ENCODE data around the gene MRC2. TPM values are rescaled to one million over a fixed set of nuclear protein-coding genes. Genes with fewer than 3 reads are reported as not detected.

The MRC2 gene
- total and polyA plus RNA-seq, 9 of the 15 experiments (the other 6 are each of a cell fraction or from before 2014, with no cell fraction given): 0.28 to 11.5 (median 6.6) TPM

DNA sequence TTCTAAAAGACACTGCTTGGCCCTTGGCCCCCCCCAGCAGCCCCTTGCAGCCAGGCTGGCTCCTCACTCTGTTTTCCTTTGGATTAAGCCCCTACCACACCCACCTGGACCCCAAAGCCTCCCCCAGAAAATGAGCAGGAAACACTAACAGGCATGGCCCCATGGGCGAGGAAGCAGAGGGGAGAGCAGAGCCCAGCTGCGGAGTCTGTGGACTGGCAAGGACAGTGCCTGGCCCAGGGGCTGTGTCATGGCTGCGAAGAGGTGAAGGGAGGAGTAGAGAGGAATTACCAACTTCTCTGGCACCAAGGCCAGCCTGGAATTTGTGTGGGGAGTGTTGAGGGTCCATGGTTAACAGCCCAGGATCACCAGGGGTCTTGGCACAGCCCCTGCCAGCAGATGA is 47.4 kb downstream of the MRC2 start (continued):
- TF ChIP-seq MYNN (IDR thresholded peaks at IDR 0.05): no peak
- no peak for TF ChIP-seq MYNN (CRISPR knock-in tag; IDR thresholded peaks at IDR 0.05)
- no peak for TF ChIP-seq CEBPB (tag; IDR thresholded peaks at IDR 0.05)
- no peak for TF ChIP-seq LARP7 (IDR thresholded peaks at IDR 0.05)
- TF ChIP-seq ZKSCAN3 (CRISPR knock-in tag; IDR thresholded peaks at IDR 0.05): no peak
- no peak for TF ChIP-seq ZNF586 (CRISPR knock-in tag; conservative IDR thresholded peaks at IDR 0.05)
- no peak for TF ChIP-seq PHF20 (IDR thresholded peaks at IDR 0.05; ENCODE audit: partially characterized antibody)
- TF ChIP-seq BCL6 (CRISPR knock-in tag; IDR thresholded peaks at IDR 0.05): no peak
- no peak for TF ChIP-seq SOX6 (IDR thresholded peaks at IDR 0.05)

- Histone ChIP-seq H3K27me3 (ENCODE audit: control insufficient read depth in 2 of 2, insufficient read depth in 2 of 2, low read length in 2 of 2) (no peaks in the 10 kb centered on the region), H3K4me1 (replicated peaks in 1 of 2; ENCODE audit: control insufficient read depth in 2 of 2, insufficient read depth in 2 of 2, low read length in 2 of 2) (peaks cover 8 to 52% of the 10 kb centered on the region in 2 experiments; a peak in 4 of 5 replicates), H2AFZ (ENCODE audit: low read depth, low read length) (no peak overlapping the region), H4K20me1 (replicated peaks; ENCODE audit: control insufficient read depth, insufficient read depth, low read length) (no peaks in the 10 kb centered on the region), H3K4me3 (no peak overlapping the region), H3K27ac (ENCODE audit: extremely low read depth, low read depth, low read length) (no peak overlapping the region), H3K9me3 (replicated peaks; ENCODE audit: control insufficient read depth, insufficient read depth, low read depth, low read length) (no peaks in the 10 kb centered on the region), H3K4me2 (ENCODE audit: insufficient read depth, low read length) (no peak overlapping the region), H3K79me2 (ENCODE audit: control insufficient read depth, insufficient read depth, low read length) (no peaks in the 10 kb centered on the region), H3K9me1 (ENCODE audit: control insufficient read depth, insufficient read depth, low read length) (no peaks in the 10 kb centered on the region), H3K36me3 (ENCODE audit: control insufficient read depth, insufficient read depth, low read length) (no peaks in the 10 kb centered on the region), H3K9ac (ENCODE audit: insufficient read depth in 1 of 2, low read depth in 2 of 2, low read length in 2 of 2) (peak overlapping the region in 1 of 2 experiments; percentile 48; a peak in 2 of 4 replicates)
- ATAC-seq (no peak), FAIRE-seq (no peak), DNase-seq (ENCODE audit: extremely low read depth in 1 of 4, low spot score in 3 of 4) (no peak)
- in situ Hi-C loops (cut with MboI): loop anchor here (25.0 kb wide), 1 partner anchor 737 kb away; no protein-coding TSS in a partner anchor
- CTCF ChIA-PET (ENCODE audit: low intra/inter-chr PET ratio): no interaction called here
- BruUV-seq (replicated peaks): no TSS peak
- intact Hi-C loops (cut with micrococcal nuclease): loop anchor here (10.0 kb wide), 1 partner anchor 730 kb away; no protein-coding TSS in a partner anchor
- 35% methylated on average over 12 of the region's 12 CpGs for WGBS (ENCODE audit: insufficient coverage, low coverage, missing lambda C conversion rate)
- POLR2A ChIA-PET: interaction anchor here (0.6 kb wide), 2 partner anchors 35 to 769 kb away, joined by 3 to 4 read pairs; no protein-coding TSS in a partner anchor
- TF ChIP-seq FOXK2 (conservative IDR thresholded peaks at IDR 0.05 in 1 of 2, IDR thresholded peaks at IDR 0.05 in 1 of 2; ENCODE audit: low read depth in 2 of 2): no peak
- no peak for TF ChIP-seq PBX2 (CRISPR knock-in tag; IDR thresholded peaks at IDR 0.05; ENCODE audit: low read depth)
- peak; percentile 69 for TF ChIP-seq PBX2 (tag; conservative IDR thresholded peaks at IDR 0.05; ENCODE audit: low read depth)
- TF ChIP-seq MEIS2 (IDR thresholded peaks at IDR 0.05; ENCODE audit: partially characterized antibody): peak; percentile 8
- no peak for TF ChIP-seq ZNF445 (CRISPR knock-in tag; IDR thresholded peaks at IDR 0.05; ENCODE audit: low read depth)
- TF ChIP-seq, protein P1, sequence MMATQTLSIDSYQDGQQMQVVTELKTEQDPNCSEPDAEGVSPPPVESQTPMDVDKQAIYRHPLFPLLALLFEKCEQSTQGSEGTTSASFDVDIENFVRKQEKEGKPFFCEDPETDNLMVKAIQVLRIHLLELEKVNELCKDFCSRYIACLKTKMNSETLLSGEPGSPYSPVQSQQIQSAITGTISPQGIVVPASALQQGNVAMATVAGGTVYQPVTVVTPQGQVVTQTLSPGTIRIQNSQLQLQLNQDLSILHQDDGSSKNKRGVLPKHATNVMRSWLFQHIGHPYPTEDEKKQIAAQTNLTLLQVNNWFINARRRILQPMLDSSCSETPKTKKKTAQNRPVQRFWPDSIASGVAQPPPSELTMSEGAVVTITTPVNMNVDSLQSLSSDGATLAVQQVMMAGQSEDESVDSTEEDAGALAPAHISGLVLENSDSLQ (IDR thresholded peaks at IDR 0.05): peak; percentile 54; the same call in 1 of the 2 replicates
- no peak for TF ChIP-seq ZNF124 (CRISPR knock-in tag; IDR thresholded peaks at IDR 0.05)
- no peak for TF ChIP-seq ZBTB33 (CRISPR knock-in tag; IDR thresholded peaks at IDR 0.05)
These were observed 47.8 kb downstream of the MRC2 start for GRCh38 chr17:62675260-62675659.

All from K562 (cell line).